GM19099 (cell line): ENCODE results near the gene ANKAR.

Experiments used
- POLR2A ChIP-seq: IDR thresholded peaks from 3 replicates; pipeline ENCODE4 v1.6.1; 2011; ENCODE audit warnings: low read depth; ENCODE audit not compliant: insufficient read length; ENCODE audit errors: extremely low read depth

Gene ANKAR

GRCh38 chr2:189685540-189686229, 11.2 kb downstream of the ANKAR start:
- no peak for TF ChIP-seq POLR2A

- no peak for TF ChIP-seq POLR2A
Observed at GRCh38 chr2:189696223-189696622, 21.8 kb downstream of the ANKAR start.

DNA sequence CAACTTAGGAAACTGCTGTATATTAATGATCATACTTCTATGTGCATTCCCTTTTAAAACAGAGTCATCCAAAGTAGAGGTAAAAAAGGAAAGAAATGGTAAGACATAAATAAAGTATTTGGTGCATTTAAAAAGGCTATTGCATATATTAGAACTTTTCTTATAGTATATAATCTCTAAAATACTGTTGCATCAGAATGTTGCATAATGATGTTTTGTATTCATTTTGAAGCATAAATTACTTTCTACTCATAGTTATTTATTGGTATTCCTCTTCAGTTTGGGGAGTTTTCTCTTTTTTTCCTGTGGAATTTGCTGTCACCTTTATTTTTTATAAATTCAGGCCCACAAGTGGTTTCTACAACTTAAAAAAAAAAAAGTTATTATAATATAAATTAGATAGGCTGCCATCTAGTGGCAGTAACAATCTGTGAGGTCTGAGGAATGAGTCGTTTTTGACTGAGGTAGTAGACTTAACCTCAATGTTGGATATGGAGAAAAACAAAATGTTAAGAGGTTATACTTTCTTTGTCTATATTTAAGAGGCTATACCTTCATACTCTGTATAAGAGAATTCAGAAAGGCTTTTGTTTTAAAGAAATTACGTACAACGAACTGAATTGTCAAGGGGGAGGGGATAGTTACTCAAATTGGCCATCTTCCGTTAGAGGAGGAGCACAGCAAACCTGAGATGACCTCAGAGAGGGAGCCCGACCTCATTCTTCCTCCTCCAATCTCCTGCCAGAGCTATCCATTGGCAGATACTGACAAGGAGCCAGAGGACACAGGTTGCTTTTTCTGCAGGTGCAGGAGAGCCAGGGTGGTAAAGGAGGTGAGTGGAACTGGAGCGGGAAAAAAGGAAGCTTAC, 23.8 kb downstream of the ANKAR start:
- TF ChIP-seq POLR2A: no peak

DNA sequence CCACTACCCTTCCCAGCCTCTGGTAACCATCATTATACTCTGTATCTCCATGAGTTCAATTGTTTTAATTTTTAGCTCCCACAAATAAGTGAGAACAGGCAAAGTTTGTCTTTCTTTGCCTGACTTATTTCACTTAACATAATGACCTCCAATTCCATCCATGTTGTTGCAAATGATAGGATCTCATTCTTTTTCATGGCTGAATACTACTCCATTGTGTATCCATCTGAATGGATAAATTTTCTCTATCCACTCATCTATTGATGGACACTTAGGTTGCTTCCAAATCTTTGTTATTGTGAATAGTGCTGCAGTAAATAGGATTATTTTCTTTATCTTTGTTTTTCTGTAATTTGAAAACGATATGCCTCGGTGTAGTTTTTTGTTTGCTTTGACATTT, 26.2 kb downstream of the ANKAR start:
- no peak for TF ChIP-seq POLR2A

DNA sequence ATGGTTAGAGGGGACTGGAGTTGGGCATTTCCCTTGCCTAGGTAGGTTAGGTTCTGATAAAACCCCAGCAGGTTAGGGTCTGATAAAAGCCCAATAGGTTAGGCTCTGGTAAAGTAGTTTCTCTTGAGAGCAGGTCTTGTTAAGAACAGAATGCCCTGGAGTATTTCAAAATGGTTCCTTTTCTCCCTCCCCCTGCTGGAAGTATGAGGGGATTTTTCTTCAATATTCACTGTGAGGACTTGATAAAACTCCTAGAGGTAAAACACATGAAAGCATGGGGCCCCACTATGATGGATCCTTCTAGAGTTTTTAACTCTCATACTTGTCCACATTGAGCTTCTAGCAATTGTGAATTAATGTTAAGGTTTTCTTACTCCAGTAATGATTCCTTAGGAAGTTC, 27.6 kb downstream of the ANKAR start:
- TF ChIP-seq POLR2A: no peak

- no peak for TF ChIP-seq POLR2A
Observed at GRCh38 chr2:189709501-189710221, 35.2 kb downstream of the ANKAR start.

DNA sequence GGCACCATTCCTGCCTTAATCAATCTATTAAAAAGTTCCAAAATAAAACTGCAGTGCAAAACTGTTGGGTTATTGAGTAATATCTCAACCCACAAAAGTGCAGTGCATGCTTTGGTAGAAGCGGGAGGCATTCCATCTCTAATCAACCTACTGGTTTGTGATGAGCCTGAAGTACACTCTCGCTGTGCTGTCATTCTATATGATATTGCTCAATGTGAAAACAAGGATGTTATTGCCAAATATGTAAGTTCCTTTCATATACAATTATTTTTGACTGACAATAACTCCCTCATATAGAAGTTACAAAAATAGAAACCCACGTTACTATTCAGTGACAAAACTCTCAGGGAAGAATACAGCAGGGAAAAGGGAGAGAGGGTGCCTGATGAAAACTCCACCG, 45.1 kb downstream of the ANKAR start:
- no peak for TF ChIP-seq POLR2A

GRCh38 chr2:189723192-189723591, 48.7 kb downstream of the ANKAR start:
- no peak for TF ChIP-seq POLR2A
